Colonic mucosa (tissue), 4 donors: ENCODE measurements around the gene PCLO. TPM values are rescaled to one million over a fixed set of nuclear protein-coding genes. Genes with fewer than 3 reads are reported as not detected.

Experiments used
- DNase-seq: peaks from one replicate; pipeline ENCODE4 v3.0.0-alpha.2; 2020
- H3K27ac ChIP-seq: fragments of 200-600 bp; one replicate; pipeline ENCODE4 v1.8.0; 2021
- H3K27me3 ChIP-seq: fragments of 200-600 bp; one replicate; pipeline ENCODE4 v1.8.0; 2021
- H3K36me3 ChIP-seq: fragments of 200-600 bp; one replicate; pipeline ENCODE4 v1.8.0; 2021
- H3K4me1 ChIP-seq: fragments of 200-600 bp; one replicate; pipeline ENCODE4 v1.8.0; 2021; ENCODE audit warnings: mild to moderate bottlenecking
- H3K4me3 ChIP-seq: fragments of 200-600 bp; one replicate; pipeline ENCODE4 v1.8.0; 2021
- H3K9ac ChIP-seq, 2 donors: one replicate each; pipeline ENCODE4 v1.7.0; 2013; ENCODE audit warnings: control low read depth in 2 of 2, low read depth in 2 of 2, low read length in 2 of 2
- H3K9me3 ChIP-seq: fragments of 200-600 bp; one replicate; pipeline ENCODE4 v1.8.0; 2021
- CTCF ChIP-seq: fragments of 200-600 bp; IDR thresholded peaks from one replicate; pipeline ENCODE4 v1.8.0; 2022; ENCODE audit warnings: antibody characterized with exemption, mild to moderate bottlenecking
- intact Hi-C: fragments of 100-400 bp; cut with DNase I; formaldehyde crosslinking; loops from one replicate; pipeline ENCODE4 v1.14.1; 2022
- total RNA-seq, 2 donors: library from RNA; stranded (reverse); fragmentation: NEBNext Ultra II Directional in 1 of 2; extraction: Animal tissue kit (Norgen Biotek cat#: 25700) in 1 of 2; gene quantifications; one replicate each; pipeline ENCODE4 v1.2.1, GENCODE V29; 2021
- donor health status: healthy.
- donor health status: DM: no; HTN: no; CAD: no.
- donor health status: DM: no; HTN: no; CAD: no.

Gene PCLO
- total RNA-seq, 2 donors from 2014 or later: 6.9 to 8.8 TPM

- Histone ChIP-seq H3K27ac (no peak overlapping the region), H3K4me3 (no peak overlapping the region), H3K36me3 (no peaks in the 10 kb centered on the region), H3K9me3 (no peaks in the 10 kb centered on the region), H3K27me3 (no peaks in the 10 kb centered on the region), H3K4me1 (no peaks in the 10 kb centered on the region), H3K9ac (no peak overlapping the region)
- no peak for TF ChIP-seq CTCF
- no peak for DNase-seq
- intact Hi-C loops: no loop called here
Measured at GRCh38 chr7:82886324-82886723, 276.4 kb downstream of the PCLO start.

- Histone ChIP-seq H3K9me3 (no peaks in the 10 kb centered on the region), H3K27ac (no peak overlapping the region), H3K4me3 (no peak overlapping the region), H3K36me3 (no peaks in the 10 kb centered on the region), H3K4me1 (no peaks in the 10 kb centered on the region), H3K27me3 (no peaks in the 10 kb centered on the region), H3K9ac (no peak overlapping the region)
- no peak for DNase-seq
- TF ChIP-seq CTCF: no peak
- intact Hi-C loops: no loop called here
Measured at GRCh38 chr7:82865856-82866255, 296.8 kb downstream of the PCLO start.

- H3K4me1 ChIP-seq: no peaks in the 10 kb centered on the region
- no peaks in the 10 kb centered on the region for H3K36me3 ChIP-seq
- DNase-seq: no peak
- no peaks in the 10 kb centered on the region for H3K27me3 ChIP-seq
- no peak for TF ChIP-seq CTCF
- H3K4me3 ChIP-seq: no peak overlapping the region
- H3K27ac ChIP-seq: no peak overlapping the region
- intact Hi-C loops: no loop called here
- no peak overlapping the region for H3K9ac ChIP-seq
- no peaks in the 10 kb centered on the region for H3K9me3 ChIP-seq
Measured at GRCh38 chr7:82859106-82859850, 303.4 kb downstream of the PCLO start.

GRCh38 chr7:82851121-82851520 lies 311.6 kb downstream of the PCLO start:
- no peaks in the 10 kb centered on the region for H3K36me3 ChIP-seq
- no peak overlapping the region for H3K4me3 ChIP-seq
- TF ChIP-seq CTCF: no peak
- H3K4me1 ChIP-seq: no peaks in the 10 kb centered on the region
- H3K27ac ChIP-seq: no peak overlapping the region
- no peaks in the 10 kb centered on the region for H3K9me3 ChIP-seq
- no peaks in the 10 kb centered on the region for H3K27me3 ChIP-seq
- no peak overlapping the region for H3K9ac ChIP-seq
- DNase-seq: no peak
- intact Hi-C loops: no loop called here

- DNase-seq: no peak
- Histone ChIP-seq H3K36me3 (no peaks in the 10 kb centered on the region), H3K4me3 (no peak overlapping the region), H3K27ac (no peak overlapping the region), H3K4me1 (no peaks in the 10 kb centered on the region), H3K27me3 (no peaks in the 10 kb centered on the region), H3K9ac (no peak overlapping the region), H3K9me3 (no peaks in the 10 kb centered on the region)
- intact Hi-C loops: no loop called here
- no peak for TF ChIP-seq CTCF
Measured at GRCh38 chr7:82841828-82842227, 320.9 kb downstream of the PCLO start.
